IgD-negative memory B cell (primary cell): ENCODE measurements around the gene CLEC11A. TPM values are rescaled to one million over a fixed set of nuclear protein-coding genes. Genes with fewer than 3 reads are reported as not detected.
"Not testable (repeated sequence)": the region's sequence is repeated elsewhere in the genome, so short reads cannot be mapped to it uniquely, and the experiment has no call there.

Source experiments
- H3K27ac Mint-ChIP-seq, 3 donors: one replicate each; pipeline ENCODE4 v1.8.0; 2020 to 2022; ENCODE audit warnings: mild to moderate bottlenecking in 3 of 3, mixed read lengths in 3 of 3, moderate library complexity in 1 of 3
- H3K27me3 Mint-ChIP-seq: one replicate; pipeline ENCODE4 v1.8.0; 2021; ENCODE audit warnings: mixed read lengths
- H3K36me3 Mint-ChIP-seq: one replicate; pipeline ENCODE4 v1.8.0; 2020; ENCODE audit warnings: mild to moderate bottlenecking, mixed read lengths
- H3K4me1 Mint-ChIP-seq, 3 donors: one replicate each; pipeline ENCODE4 v1.8.0; 2020 to 2022; ENCODE audit warnings: mixed read lengths in 3 of 3, mild to moderate bottlenecking in 1 of 3
- H3K4me3 Mint-ChIP-seq, 4 donors: one replicate each; pipeline ENCODE4 v1.8.0; 2020 to 2022; ENCODE audit warnings: mild to moderate bottlenecking in 4 of 4, mixed read lengths in 4 of 4, moderate library complexity in 3 of 4
- H3K9me3 Mint-ChIP-seq, 3 donors: one replicate each; pipeline ENCODE4 v1.8.0; 2020 to 2021; ENCODE audit warnings: mixed read lengths in 3 of 3, mild to moderate bottlenecking in 1 of 3
- polyA plus RNA-seq: library from polyadenylated mRNA; unstranded; fragments of 300-500 nt; fragmentation: Illumina TruSeq; gene quantifications from one replicate; pipeline ENCODE4 v1.2.3, GENCODE V29; 2021

Gene CLEC11A
- polyA plus RNA-seq, 1 donor from 2014 or later, result 0.61 TPM

DNA sequence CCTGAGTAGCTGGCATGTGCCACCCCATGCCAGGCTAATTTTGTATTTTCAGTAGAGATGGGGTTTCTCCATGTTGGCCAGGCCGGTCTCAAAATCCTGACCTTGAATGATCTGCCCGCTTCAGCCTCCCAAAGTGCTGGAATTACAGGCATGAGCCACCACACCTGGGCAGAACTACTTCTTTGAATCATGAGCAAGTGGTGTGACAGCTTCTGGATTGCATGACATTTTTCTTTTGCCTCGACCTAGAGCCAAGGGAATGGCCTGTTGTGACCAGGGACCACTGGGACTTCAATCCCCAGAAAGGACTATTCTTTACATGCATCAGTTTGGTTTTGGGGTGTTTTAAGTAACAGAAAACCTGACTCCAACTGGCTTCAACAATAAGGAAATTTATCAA is 49.7 kb downstream of the CLEC11A start:
- not testable (repeated sequence) for H3K4me1 Mint-ChIP-seq, H3K27ac Mint-ChIP-seq, H3K4me3 Mint-ChIP-seq, H3K9me3 Mint-ChIP-seq, H3K36me3 Mint-ChIP-seq
- peaks cover 28% of the 10 kb centered on the region for H3K27me3 Mint-ChIP-seq

DNA sequence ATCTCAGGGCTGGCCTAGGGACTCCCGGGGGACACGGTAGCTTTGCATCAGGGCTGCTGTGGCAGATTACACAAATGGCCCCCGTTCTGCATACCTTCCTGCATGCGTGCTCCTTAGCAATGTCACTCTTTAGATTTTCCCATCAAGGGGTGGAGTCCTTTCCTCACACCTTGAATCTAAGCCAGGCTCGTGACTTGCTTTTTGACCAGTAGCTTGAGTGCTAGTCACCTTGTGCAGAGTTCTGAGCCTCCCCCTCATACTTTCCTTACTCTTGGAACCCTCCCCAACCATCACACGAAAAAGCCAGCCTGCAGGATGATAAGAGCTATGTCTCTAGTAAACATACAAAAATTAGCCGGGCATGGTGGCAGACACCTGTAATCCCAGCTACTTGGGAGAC is 50.3 kb downstream of the CLEC11A start:
- not testable (repeated sequence) for H3K4me3 Mint-ChIP-seq, H3K36me3 Mint-ChIP-seq
- peaks cover 28% of the 10 kb centered on the region for H3K27me3 Mint-ChIP-seq

More for the DNA sequence above, 50.3 kb downstream of the CLEC11A start:
- not testable (repeated sequence) for H3K4me1 Mint-ChIP-seq, H3K27ac Mint-ChIP-seq, H3K9me3 Mint-ChIP-seq

Other genes starting within 250 kb of the CLEC11A start
- 8.7 TPM for gene EMC10, start 246.9 kb upstream of the CLEC11A start, polyA plus RNA-seq
- gene GARIN5A, start 246.5 kb upstream of the CLEC11A start, polyA plus RNA-seq, result 0.53 TPM
- gene JOSD2, start 212.2 kb upstream of the CLEC11A start, polyA plus RNA-seq, result 15.0 TPM
- not detected for gene ASPDH, start 209.5 kb upstream of the CLEC11A start, polyA plus RNA-seq
- not detected for gene LRRC4B, start 154.9 kb upstream of the CLEC11A start, polyA plus RNA-seq
- gene SYT3, start 83.5 kb upstream of the CLEC11A start, polyA plus RNA-seq, result not detected
- 1.3 TPM for gene C19orf81, start 73.9 kb upstream of the CLEC11A start, polyA plus RNA-seq
- gene SHANK1, start 3.6 kb upstream of the CLEC11A start, polyA plus RNA-seq, result not detected
- gene GPR32, start 47.1 kb downstream of the CLEC11A start, polyA plus RNA-seq, result not detected
- not detected for gene ACP4, start 67.1 kb downstream of the CLEC11A start, polyA plus RNA-seq
- gene KLK1, start 100.4 kb downstream of the CLEC11A start, polyA plus RNA-seq, result 15.5 TPM
- gene KLK15, start 110.2 kb downstream of the CLEC11A start, polyA plus RNA-seq, result not detected
- not detected for gene KLK3, start 131.6 kb downstream of the CLEC11A start, polyA plus RNA-seq
- gene KLK2, start 150.1 kb downstream of the CLEC11A start, polyA plus RNA-seq, result not detected
- not detected for gene KLK4, start 188.0 kb downstream of the CLEC11A start, polyA plus RNA-seq
- not detected for gene KLK5, start 229.7 kb downstream of the CLEC11A start, polyA plus RNA-seq
- not detected for gene KLK6, start 246.2 kb downstream of the CLEC11A start, polyA plus RNA-seq